Measurements from ENCODE around the gene ZDHHC9. TPM values are rescaled to one million over a fixed set of nuclear protein-coding genes. Genes with fewer than 3 reads are reported as not detected.
A peak's percentile ranks its signal among the peaks of the same experiment; 100 is the strongest.

ZDHHC9 gene
- total and polyA plus RNA-seq, 9 of the 15 experiments (the other 6 are each of a cell fraction or from before 2014, with no cell fraction given), result 6.8 to 22.4 (median 9.1) TPM

GRCh38 chrX:129843459-129844306 is at the start of gene ZDHHC9 (continued):
- TF ChIP-seq ZSCAN32 (CRISPR knock-in tag; IDR thresholded peaks at IDR 0.05) (no peak), ZC3H4 (CRISPR knock-in tag; IDR thresholded peaks at IDR 0.05; ENCODE audit: borderline replicate concordance) (no peak), PCBP1 (IDR thresholded peaks at IDR 0.05; ENCODE audit: low read depth, low read length, poor library complexity, severe bottlenecking) (no peak), ZNF76 (CRISPR knock-in tag; IDR thresholded peaks at IDR 0.05; ENCODE audit: borderline replicate concordance) (no peak), PRPF4 (IDR thresholded peaks at IDR 0.05; ENCODE audit: insufficient read depth, low read depth, low read length, poor library complexity, severe bottlenecking) (no peak), ZNF263 (CRISPR knock-in tag; IDR thresholded peaks at IDR 0.05; ENCODE audit: borderline replicate concordance) (no peak; the same call in 1 of the 2 replicates), POLR2AphosphoS2 (IDR thresholded peaks at IDR 0.05; ENCODE audit: low read length) (no peak), ZNF449 (CRISPR knock-in tag; IDR thresholded peaks at IDR 0.05) (no peak), HEY1 (CRISPR knock-in tag; IDR thresholded peaks at IDR 0.05; ENCODE audit: borderline replicate concordance) (no peak), MTF1 (CRISPR knock-in tag; IDR thresholded peaks at IDR 0.05; ENCODE audit: borderline replicate concordance) (no peak), ZNF584 (CRISPR knock-in tag; IDR thresholded peaks at IDR 0.05; ENCODE audit: low read depth) (no peak), CCNT2 (IDR thresholded peaks at IDR 0.05; ENCODE audit: borderline replicate concordance, extremely low read depth, insufficient read length, low read depth, low read length) (peak; percentile 20), DACH1 (IDR thresholded peaks at IDR 0.05; ENCODE audit: partially characterized antibody) (peak; percentile 84), ZNF436 (CRISPR knock-in tag; IDR thresholded peaks at IDR 0.05) (no peak)
- TF ChIP-seq, protein P1, sequence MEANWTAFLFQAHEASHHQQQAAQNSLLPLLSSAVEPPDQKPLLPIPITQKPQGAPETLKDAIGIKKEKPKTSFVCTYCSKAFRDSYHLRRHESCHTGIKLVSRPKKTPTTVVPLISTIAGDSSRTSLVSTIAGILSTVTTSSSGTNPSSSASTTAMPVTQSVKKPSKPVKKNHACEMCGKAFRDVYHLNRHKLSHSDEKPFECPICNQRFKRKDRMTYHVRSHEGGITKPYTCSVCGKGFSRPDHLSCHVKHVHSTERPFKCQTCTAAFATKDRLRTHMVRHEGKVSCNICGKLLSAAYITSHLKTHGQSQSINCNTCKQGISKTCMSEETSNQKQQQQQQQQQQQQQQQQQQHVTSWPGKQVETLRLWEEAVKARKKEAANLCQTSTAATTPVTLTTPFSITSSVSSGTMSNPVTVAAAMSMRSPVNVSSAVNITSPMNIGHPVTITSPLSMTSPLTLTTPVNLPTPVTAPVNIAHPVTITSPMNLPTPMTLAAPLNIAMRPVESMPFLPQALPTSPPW (CRISPR knock-in tag; IDR thresholded peaks at IDR 0.05), result no peak
- TF ChIP-seq, protein P2, sequence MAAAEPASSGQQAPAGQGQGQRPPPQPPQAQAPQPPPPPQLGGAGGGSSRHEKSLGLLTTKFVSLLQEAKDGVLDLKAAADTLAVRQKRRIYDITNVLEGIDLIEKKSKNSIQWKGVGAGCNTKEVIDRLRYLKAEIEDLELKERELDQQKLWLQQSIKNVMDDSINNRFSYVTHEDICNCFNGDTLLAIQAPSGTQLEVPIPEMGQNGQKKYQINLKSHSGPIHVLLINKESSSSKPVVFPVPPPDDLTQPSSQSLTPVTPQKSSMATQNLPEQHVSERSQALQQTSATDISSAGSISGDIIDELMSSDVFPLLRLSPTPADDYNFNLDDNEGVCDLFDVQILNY (CRISPR knock-in tag; IDR thresholded peaks at IDR 0.05), result no peak
- TF ChIP-seq, protein P3, sequence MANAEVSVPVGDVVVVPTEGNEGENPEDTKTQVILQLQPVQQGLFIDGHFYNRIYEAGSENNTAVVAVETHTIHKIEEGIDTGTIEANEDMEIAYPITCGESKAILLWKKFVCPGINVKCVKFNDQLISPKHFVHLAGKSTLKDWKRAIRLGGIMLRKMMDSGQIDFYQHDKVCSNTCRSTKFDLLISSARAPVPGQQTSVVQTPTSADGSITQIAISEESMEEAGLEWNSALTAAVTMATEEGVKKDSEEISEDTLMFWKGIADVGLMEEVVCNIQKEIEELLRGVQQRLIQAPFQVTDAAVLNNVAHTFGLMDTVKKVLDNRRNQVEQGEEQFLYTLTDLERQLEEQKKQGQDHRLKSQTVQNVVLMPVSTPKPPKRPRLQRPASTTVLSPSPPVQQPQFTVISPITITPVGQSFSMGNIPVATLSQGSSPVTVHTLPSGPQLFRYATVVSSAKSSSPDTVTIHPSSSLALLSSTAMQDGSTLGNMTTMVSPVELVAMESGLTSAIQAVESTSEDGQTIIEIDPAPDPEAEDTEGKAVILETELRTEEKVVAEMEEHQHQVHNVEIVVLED (CRISPR knock-in tag; IDR thresholded peaks at IDR 0.05), result no peak
- TF ChIP-seq, protein P4, sequence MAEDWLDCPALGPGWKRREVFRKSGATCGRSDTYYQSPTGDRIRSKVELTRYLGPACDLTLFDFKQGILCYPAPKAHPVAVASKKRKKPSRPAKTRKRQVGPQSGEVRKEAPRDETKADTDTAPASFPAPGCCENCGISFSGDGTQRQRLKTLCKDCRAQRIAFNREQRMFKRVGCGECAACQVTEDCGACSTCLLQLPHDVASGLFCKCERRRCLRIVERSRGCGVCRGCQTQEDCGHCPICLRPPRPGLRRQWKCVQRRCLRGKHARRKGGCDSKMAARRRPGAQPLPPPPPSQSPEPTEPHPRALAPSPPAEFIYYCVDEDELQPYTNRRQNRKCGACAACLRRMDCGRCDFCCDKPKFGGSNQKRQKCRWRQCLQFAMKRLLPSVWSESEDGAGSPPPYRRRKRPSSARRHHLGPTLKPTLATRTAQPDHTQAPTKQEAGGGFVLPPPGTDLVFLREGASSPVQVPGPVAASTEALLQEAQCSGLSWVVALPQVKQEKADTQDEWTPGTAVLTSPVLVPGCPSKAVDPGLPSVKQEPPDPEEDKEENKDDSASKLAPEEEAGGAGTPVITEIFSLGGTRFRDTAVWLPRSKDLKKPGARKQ (CRISPR knock-in tag; IDR thresholded peaks at IDR 0.05), result no peak

Measured in K562 (cell line).